Dedifferentiated amniotic fluid mesenchymal stem cell (primary cell): ENCODE data around the gene VPS51.

Experiments
- DNase-seq: peaks from one replicate; pipeline ENCODE4 v3.0.0-alpha.2; 2016; ENCODE audit errors: extremely low spot score

Gene VPS51

DNA sequence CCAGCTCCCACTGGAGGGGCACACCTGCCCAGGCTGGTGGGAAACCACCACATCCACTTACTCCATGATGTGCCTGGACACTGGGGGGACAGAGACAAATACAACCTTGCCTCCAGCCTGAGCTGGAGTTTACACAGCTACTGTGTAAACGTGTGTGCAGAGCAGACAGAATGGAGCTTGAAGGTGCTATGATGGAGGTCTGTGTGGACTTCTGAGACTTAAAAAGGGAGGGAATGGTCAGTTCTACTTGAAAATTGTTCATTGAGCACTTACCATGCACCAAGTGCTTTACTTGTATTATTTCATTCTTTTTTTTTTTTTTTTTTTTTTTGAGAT lies 23.4 kb upstream of the VPS51 start:
- DNase-seq: no peak

DNA sequence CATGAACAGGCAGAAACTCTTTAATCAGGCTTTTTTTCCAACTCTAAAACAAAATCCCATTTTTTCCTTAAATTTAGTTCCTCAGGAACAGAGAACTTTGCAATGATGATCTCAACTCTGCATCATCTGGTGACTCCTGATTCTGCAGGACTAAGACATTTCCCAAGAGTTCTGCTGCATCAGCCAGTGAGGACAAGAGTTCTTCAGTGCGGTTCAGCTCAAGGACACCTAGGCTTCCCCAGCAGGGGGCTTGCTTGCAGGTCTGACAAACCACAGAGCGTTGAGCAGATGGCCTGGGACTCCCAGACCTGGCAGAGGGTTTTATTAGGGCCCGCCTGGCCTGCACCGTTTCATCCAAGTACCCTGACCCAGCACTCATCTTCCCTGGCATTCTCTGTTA lies 18.6 kb upstream of the VPS51 start:
- DNase-seq: no peak

- DNase-seq: no peak
Observed at GRCh38 chr11:65078151-65078550, 17.9 kb upstream of the VPS51 start.

GRCh38 chr11:65078786-65079342 lies 17.1 kb upstream of the VPS51 start:
- DNase-seq: no peak

DNA sequence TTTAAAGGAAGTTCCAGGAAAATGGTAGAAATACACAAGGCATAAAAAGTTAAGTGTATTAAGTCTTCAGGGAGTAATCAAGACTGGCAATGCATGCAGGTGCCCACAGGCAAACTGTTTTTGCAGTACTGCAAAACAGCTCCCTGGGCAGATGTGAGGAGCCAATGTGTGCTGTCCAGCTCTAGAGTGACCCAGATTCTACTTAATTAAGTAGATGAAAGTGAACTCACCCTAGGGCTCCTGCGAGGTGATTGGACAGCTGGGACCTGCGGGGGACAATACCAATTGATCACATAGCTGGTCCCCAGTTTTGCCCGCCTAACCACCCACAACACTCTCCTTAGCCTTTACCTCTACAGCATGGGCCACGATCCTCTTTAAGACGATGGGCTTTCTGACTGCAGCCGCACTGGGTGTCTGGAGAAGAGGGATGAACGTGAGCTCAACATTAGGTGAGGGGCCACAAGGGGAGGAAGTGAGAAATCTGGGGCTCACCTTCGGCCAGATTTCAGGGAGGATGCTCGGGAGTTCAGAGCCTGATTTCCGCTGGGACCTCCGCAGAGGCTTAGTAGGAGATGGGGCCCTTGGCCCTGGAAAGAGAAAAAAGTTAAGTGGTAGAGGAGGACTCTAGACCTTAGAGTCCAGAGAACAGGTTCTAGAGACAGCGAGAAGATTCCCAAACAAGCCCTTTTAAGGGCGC lies 12.7 kb upstream of the VPS51 start:
- no peak for DNase-seq

DNA sequence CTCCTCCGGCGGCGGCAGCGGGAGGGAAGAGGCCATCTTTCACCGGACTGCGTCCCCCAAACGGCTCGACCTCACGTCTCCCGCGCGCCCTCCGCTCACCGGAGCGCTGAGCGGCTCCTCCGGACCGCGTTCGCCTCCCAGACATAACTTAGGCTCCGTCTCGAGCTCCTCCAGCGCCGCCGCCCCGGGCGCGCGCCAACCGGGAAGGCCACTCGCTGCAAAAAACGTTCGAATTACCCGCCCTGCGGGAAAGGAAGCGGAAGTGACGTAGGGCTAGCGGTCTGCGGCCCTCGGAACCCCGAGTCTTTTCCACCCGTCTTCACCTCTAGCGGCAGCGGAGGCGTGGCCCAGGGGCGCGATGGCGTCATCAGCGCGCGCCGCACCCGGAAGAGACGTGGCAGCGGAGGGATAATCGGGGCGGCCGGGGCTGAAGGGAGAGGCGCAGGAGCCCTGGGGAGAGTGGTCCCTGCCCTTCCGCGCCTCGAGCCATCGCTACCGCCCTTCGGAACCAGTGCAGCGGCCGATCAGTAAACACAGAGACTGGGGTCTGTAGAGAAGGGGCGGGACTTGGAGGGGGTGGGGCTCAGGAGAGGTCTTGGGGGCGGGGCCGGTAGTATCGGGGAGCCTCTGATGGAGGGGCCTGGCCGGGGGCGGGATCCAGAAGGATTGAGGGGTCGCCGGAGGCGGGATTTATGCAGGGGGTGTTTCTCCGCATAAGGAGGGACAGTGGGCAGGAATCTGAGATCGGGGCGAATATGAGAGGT lies 12.0 kb upstream of the VPS51 start, which contains the start of the genes CDCA5 and ZFPL1:
TSS of gene CDCA5 (minus strand) at position 207 of the 764 bp plus-strand sequence. CDS start at position 145, 62 bp downstream.
TSS of gene ZFPL1 (plus strand) at position 389 of the 764 bp plus-strand sequence. CDS start 477 bp downstream, outside the sequence.
- peak; percentile 90 for DNase-seq

- DNase-seq: no peak
Observed at GRCh38 chr11:65084598-65085375, 11.2 kb upstream of the VPS51 start.

GRCh38 chr11:65085446-65085845 lies 10.6 kb upstream of the VPS51 start:
- DNase-seq: no peak

DNA sequence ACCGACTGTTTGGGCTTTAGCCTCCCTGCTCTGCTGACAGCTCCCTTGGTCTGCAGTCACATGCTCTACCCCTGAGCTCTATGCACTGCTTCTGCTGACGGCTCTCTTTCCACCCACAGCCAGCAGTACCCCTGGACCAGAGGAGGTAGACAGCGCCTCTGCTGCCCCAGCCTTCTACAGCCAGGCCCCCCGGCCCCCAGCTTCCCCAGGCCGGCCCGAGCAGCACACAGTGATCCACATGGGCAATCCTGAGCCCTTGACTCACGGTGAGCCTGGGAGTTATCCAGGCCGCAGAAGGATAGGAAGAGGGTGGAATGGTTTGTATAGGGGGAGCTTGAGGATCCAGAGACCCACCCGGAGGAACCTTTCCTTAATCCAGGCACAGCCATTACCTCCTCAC lies 9.2 kb upstream of the VPS51 start:
- no peak for DNase-seq

DNA sequence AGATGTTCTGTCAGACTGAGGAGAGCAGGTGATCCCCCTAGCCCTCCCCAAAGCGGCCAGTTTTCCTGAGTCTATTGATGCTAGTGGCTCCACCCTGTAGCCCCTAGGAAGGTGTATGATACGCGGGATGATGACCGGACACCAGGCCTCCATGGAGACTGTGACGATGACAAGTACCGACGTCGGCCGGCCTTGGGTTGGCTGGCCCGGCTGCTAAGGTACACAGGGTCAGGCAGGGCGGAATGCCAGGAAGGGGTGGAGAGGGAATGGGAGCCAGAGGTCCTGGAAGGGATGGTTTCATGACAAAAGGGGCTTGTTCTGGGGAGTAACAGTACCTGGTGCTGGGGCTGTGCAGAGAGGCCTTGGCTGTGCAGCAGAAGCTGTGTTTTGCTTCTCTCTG lies 8.8 kb upstream of the VPS51 start:
- DNase-seq: no peak

DNA sequence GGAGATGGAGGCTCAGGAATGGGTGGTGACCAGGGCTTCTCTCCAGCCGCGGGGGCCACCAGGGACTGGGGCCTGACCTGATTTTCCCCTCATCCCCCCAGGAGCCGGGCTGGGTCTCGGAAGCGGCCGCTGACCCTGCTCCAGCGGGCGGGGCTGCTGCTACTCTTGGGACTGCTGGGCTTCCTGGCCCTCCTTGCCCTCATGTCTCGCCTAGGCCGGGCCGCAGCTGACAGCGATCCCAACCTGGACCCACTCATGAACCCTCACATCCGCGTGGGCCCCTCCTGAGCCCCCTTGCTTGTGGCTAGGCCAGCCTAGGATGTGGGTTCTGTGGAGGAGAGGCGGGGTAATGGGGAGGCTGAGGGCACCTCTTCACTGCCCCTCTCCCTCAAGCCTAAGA lies 8.2 kb upstream of the VPS51 start:
- DNase-seq: no peak

- DNase-seq: no peak
Observed at GRCh38 chr11:65089621-65090020, 6.4 kb upstream of the VPS51 start.

DNA sequence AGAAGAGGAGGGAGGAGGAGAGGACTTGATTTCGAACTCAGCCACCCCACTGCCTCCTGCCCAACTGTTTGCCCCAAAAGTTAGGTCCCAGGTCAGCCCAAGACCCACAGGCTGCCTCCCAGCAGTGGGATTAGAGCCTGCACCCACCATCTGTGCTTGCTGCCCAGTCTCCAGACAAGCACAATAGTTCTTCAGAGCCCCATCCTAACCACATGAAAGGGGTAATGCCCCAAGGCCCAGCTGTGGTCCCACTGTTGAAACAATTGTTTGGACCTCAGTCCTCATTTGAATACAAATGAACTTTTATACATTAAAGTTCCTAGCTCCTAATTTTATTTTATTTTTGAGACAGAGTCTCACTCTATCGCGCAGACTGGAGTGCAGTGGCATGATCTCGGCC lies 5.4 kb upstream of the VPS51 start:
- DNase-seq: no peak

DNA sequence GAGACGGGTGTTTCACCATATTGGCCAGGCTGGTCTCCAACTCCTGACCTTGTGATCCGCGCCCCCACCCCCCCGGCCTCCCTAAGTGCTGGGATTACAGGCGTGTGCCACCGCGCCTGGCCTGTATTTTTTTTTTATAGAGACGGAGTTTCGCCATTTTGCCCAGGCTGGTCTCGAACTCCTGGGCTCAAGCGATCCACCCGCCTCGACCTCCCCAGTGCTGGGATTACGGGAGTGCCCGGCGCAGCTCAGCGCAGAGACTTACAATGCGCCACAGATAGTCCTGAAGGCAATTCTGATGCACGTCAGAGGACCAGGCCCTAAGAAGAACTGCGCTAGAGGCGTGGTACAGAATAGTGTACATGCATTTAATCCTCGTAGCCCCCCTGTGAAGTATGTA lies 587 bp upstream of the VPS51 start:
- no peak for DNase-seq

GRCh38 chr11:65096926-65097325 lies 912 bp downstream of the VPS51 start:
- DNase-seq: no peak

- DNase-seq: no peak
Observed at GRCh38 chr11:65100674-65101350, 4.8 kb downstream of the VPS51 start.

DNA sequence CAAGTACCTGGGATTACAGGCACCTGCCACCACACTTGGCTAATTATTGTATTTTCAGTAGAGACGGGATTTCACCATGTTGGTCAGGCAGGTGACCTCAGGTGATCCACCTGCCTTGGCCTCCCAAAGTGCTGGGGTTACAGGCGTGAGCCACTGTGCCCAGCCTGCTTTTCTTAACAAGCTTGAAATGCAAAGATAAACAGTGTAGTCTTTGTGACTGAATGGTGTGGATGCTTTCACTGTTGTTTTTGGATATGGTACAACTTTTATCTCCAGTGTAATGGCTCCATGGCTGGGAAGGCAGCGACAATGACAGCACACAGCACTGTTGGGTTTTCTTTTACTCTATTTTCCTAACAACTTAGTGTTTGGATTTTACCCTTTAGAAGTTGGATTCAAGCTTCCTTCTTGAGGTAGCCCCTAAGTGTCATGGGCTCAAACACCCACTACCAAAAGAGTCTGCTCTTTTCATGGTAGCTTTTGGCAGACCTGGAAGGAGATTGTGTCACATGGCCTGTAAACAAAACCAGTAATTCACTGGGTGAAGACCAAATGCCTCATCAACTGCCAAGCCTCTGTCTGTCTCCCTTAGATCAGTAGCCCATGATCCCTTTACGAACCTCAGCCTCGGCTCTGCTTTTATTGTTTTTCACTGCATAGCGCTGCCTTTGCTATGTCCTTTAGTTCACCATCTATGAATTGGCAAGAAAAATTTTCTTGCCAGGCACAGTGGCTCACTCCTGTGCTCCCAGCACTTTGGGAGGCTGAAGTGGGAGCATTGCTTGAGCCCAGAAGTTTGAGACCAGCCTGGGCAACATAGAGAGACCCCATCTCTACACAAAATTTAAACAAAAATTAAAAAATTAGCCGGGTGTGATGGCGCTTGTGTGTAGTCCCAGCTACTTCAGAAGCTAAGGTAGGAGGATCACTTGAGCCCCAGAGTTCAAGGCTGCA lies 6.4 kb downstream of the VPS51 start:
- DNase-seq: no peak

DNA sequence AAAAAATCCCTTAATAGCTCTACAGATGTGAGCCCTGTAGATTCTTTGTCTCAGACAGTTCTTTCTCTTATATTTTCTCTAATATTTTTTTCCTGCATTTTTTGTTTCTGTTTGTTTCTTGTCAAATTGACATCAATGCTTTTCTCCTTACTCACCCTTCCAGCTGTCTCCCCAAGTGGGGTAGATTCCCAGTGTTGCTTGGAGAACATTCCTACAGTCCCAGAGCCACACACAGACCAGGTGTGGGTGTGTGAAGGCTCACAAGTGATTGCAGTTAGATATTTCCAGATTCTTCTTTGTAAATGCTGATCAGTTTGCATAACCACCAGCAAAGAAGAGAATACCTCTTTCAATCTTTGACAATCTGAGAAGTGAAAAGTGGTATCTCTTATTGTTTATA lies 7.5 kb downstream of the VPS51 start:
- no peak for DNase-seq

- no peak for DNase-seq
Observed at GRCh38 chr11:65104628-65105027, 8.6 kb downstream of the VPS51 start.

DNA sequence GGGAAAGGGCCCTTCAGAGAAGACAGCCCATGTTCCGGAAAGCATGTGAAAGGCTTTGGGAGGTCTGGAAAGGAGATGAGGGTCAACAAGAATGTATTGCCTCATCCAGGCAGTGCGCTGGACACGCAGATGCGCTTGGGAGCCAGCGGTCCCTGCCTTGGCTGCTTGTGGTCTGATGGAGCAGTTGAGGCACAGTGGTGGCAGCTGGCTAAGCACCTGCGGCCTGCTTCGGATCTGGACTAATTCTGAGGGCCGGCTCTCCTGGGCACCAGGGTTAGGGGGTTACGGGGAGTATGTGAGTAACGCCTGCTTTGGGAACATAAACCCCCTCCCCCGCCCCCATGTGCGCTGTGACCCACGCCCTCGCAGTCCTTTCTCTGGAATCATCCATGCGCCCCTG lies 11.1 kb downstream of the VPS51 start:
- no peak for DNase-seq
